Activated CD4-positive, alpha-beta T cell treated with anti-CD3 and anti-CD28 coated beads, Interleukin-2, Interleukin-6, amounts not matched to agents 100 ng/mL and 50 ng/mL, durations not matched to agents 16 hours and 8 hours (primary cell): ENCODE measurements around the gene IGLL1.
"Not testable (repeated sequence)": the region's sequence is repeated elsewhere in the genome, so short reads cannot be mapped to it uniquely, and the experiment has no call there.

Source experiments
- DNase-seq: peaks from one replicate; pipeline ENCODE4 v3.0.0-alpha.2; 2020

IGLL1 gene

GRCh38 chr22:23539839-23540198, 40.3 kb downstream of the IGLL1 start:
- DNase-seq = not testable (repeated sequence)

GRCh38 chr22:23539135-23539838, 40.8 kb downstream of the IGLL1 start:
- DNase-seq = peak; percentile 87

- DNase-seq = not testable (repeated sequence)
Measured at GRCh38 chr22:23538696-23539030, 41.4 kb downstream of the IGLL1 start.

GRCh38 chr22:23537830-23538695, 42.0 kb downstream of the IGLL1 start:
- DNase-seq = not testable (repeated sequence)

- DNase-seq = no peak
Measured at GRCh38 chr22:23537416-23537815, 42.7 kb downstream of the IGLL1 start.

- no peak for DNase-seq
Measured at GRCh38 chr22:23536821-23537345, 43.2 kb downstream of the IGLL1 start.

GRCh38 chr22:23535790-23536661, 44.1 kb downstream of the IGLL1 start:
- not testable (repeated sequence) for DNase-seq

GRCh38 chr22:23534851-23535717, 45.0 kb downstream of the IGLL1 start:
- DNase-seq = no peak

GRCh38 chr22:23534201-23534850, 45.8 kb downstream of the IGLL1 start:
- no peak for DNase-seq

- DNase-seq = no peak
Measured at GRCh38 chr22:23533771-23534191, 46.3 kb downstream of the IGLL1 start.

GRCh38 chr22:23533328-23533762, 46.7 kb downstream of the IGLL1 start:
- DNase-seq = peak; percentile 41

- no peak for DNase-seq
Measured at GRCh38 chr22:23532731-23533130, 47.4 kb downstream of the IGLL1 start.

- no peak for DNase-seq
Measured at GRCh38 chr22:23531966-23532705, 48.0 kb downstream of the IGLL1 start.

- no peak for DNase-seq
Measured at GRCh38 chr22:23531283-23531956, 48.7 kb downstream of the IGLL1 start.

- no peak for DNase-seq
Measured at GRCh38 chr22:23530766-23531282, 49.3 kb downstream of the IGLL1 start.

GRCh38 chr22:23530106-23530505, 50.0 kb downstream of the IGLL1 start:
- no peak for DNase-seq

GRCh38 chr22:23529166-23530103, 50.7 kb downstream of the IGLL1 start:
- no peak for DNase-seq

- DNase-seq = no peak
Measured at GRCh38 chr22:23527971-23528740, 51.9 kb downstream of the IGLL1 start.
